B cell (primary cell): Measurements from ENCODE around the gene AOC1. TPM values are rescaled to one million over a fixed set of nuclear protein-coding genes. Genes with fewer than 3 reads are reported as not detected.

Experiments
- ATAC-seq: fragments of 200-7000 bp; cut with Tn5 transposase; one replicate; pipeline ENCODE4 v1.10.0; 2021; ENCODE audit warnings: low read depth, mild to moderate bottlenecking, moderate number of reproducible peaks, moderate library complexity
- CTCF ChIA-PET: fragments of 350-600 bp; sonication (Branson Sonifier 250); formaldehyde crosslinking; loops from one replicate; lab custom pipeline; 2021; ENCODE audit warnings: antibody characterized with exemption, inconsistent platforms; lab: Charles Lee
- POLR2A ChIA-PET: fragments of 350-600 bp; sonication (Branson Sonifier 250); formaldehyde crosslinking; loops from one replicate; lab custom pipeline; 2021; ENCODE audit warnings: antibody characterized with exemption; lab: Charles Lee
- DNase-seq: peaks from one replicate; pipeline ENCODE4 v3.0.0; 2013
- H2AFZ ChIP-seq: 2 replicates; pipeline ENCODE4 v1.6.1; 2012; ENCODE audit warnings: mild to moderate bottlenecking, low read depth, low read length; ENCODE audit not compliant: insufficient read depth, poor library complexity, severe bottlenecking
- H3K27ac ChIP-seq, 2 donors: 1 replicate in 1 of 2; 2 replicates in 1 of 2; pipeline ENCODE4 v1.5.1; 2012 to 2013; ENCODE audit warnings: low read length in 2 of 2, mild to moderate bottlenecking in 2 of 2, moderate library complexity in 1 of 2
- H3K27me3 ChIP-seq, 4 experiments: fragments of 200-600 bp in 1 of 4; sonication (generic) in 1 of 4; replicated peaks in 1 of 4; 1 replicate in 2 of 4; 2 replicates in 2 of 4; pipeline versions ENCODE4 v1.6.1 to v1.7.0; 2013 to 2016; ENCODE audit warnings: low read length in 3 of 4, mild to moderate bottlenecking in 2 of 4, mixed read lengths in 1 of 4, moderate library complexity in 1 of 4; ENCODE audit not compliant: insufficient read depth in 4 of 4, control insufficient read depth in 3 of 4; ENCODE audit errors: control extremely low read depth in 1 of 4
- H3K36me3 ChIP-seq, 2 experiments: replicated peaks in 1 of 2; 1 replicate in 1 of 2; 2 replicates in 1 of 2; pipeline versions ENCODE4 v1.6.1 to v1.7.1; 2013; ENCODE audit warnings: low read length in 1 of 2; ENCODE audit not compliant: insufficient read depth in 2 of 2, control insufficient read depth in 1 of 2; ENCODE audit errors: control extremely low read depth in 1 of 2, extremely low read depth in 1 of 2
- H3K4me1 ChIP-seq, 2 donors: fragments of 200-600 bp in 1 of 2; sonication (generic) in 1 of 2; 1 replicate in 1 of 2; 2 replicates in 1 of 2; pipeline versions ENCODE4 v1.5.1 to v1.6.1; 2013 to 2017; ENCODE audit warnings: low read length in 2 of 2; ENCODE audit not compliant: control insufficient read depth in 2 of 2, insufficient read depth in 2 of 2
- H3K4me2 ChIP-seq: replicated peaks from 2 replicates; pipeline ENCODE3; 2012; ENCODE audit warnings: mild to moderate bottlenecking, low read depth, low read length; ENCODE audit not compliant: poor library complexity, severe bottlenecking
- H3K4me3 ChIP-seq, 5 experiments: fragments of 200-600 bp in 1 of 5; sonication (generic) in 1 of 5; 1 replicate in 3 of 5; 2 replicates in 2 of 5; pipeline versions ENCODE4 v1.5.1 to v1.7.0; 2011 to 2016; ENCODE audit warnings: low read length in 4 of 5, mild to moderate bottlenecking in 4 of 5, low read depth in 2 of 5, control low read depth in 1 of 5, moderate library complexity in 1 of 5; ENCODE audit not compliant: insufficient read depth in 1 of 5; ENCODE audit errors: control extremely low read depth in 1 of 5, extremely low read depth in 1 of 5
- H3K79me2 ChIP-seq: fragments of 200-600 bp; sonication (generic); one replicate; pipeline ENCODE4 v1.6.0; 2016; ENCODE audit warnings: low read length; ENCODE audit not compliant: control insufficient read depth, insufficient read depth
- H3K9ac ChIP-seq: fragments of 200-600 bp; sonication (generic); 2 replicates; pipeline ENCODE4 v1.6.1; 2017; ENCODE audit warnings: mild to moderate bottlenecking, low read length, moderate library complexity
- H3K9me3 ChIP-seq, 3 donors: one replicate each; pipeline versions ENCODE4 v1.6.1 to v1.7.1; 2013; ENCODE audit warnings: low read length in 2 of 3; ENCODE audit not compliant: control insufficient read depth in 2 of 3, insufficient read depth in 1 of 3; ENCODE audit errors: control extremely low read depth in 1 of 3
- H4K20me1 ChIP-seq: 2 replicates; pipeline ENCODE4 v1.6.0; 2012; ENCODE audit warnings: mild to moderate bottlenecking, low read length; ENCODE audit not compliant: insufficient read depth, control insufficient read depth, poor library complexity, severe bottlenecking
- H3K27ac Mint-ChIP-seq: one replicate; pipeline ENCODE4 v1.8.0; 2021; ENCODE audit warnings: mixed read lengths
- H3K27me3 Mint-ChIP-seq: one replicate; pipeline ENCODE4 v1.8.0; 2021; ENCODE audit warnings: mixed read lengths
- H3K4me1 Mint-ChIP-seq: one replicate; pipeline ENCODE4 v1.8.0; 2021; ENCODE audit warnings: mixed read lengths
- H3K4me3 Mint-ChIP-seq: one replicate; pipeline ENCODE4 v1.8.0; 2021; ENCODE audit warnings: mixed read lengths
- H3K9me3 Mint-ChIP-seq: one replicate; pipeline ENCODE4 v1.8.0; 2022; ENCODE audit warnings: mixed read lengths; ENCODE audit not compliant: insufficient read depth
- CTCF ChIP-seq: fragments of 200-600 bp; IDR thresholded peaks from one replicate; pipeline ENCODE4 v1.8.0; 2022; ENCODE audit warnings: antibody characterized with exemption, mild to moderate bottlenecking
- EZH2 ChIP-seq: IDR thresholded peaks from 2 replicates; pipeline ENCODE4 v1.6.1; 2012; ENCODE audit warnings: borderline replicate concordance, low read depth, mild to moderate bottlenecking, moderate library complexity, low read length; ENCODE audit not compliant: insufficient read depth, poor library complexity, severe bottlenecking
- WGBS: methylation state at CpG from one replicate; pipeline ENCODE4 v1.1.5; 2013; ENCODE audit warnings: missing lambda C conversion rate; ENCODE audit not compliant: insufficient coverage; 5-methylcytosine and 5-hydroxymethylcytosine counted together
- intact Hi-C: fragments of 100-400 bp; cut with micrococcal nuclease; formaldehyde crosslinking; loops from one replicate; pipeline ENCODE4 v1.10.0; 2022
- polyA plus RNA-seq: library from polyadenylated mRNA; depleted of rRNA; stranded (reverse); fragments of >200 nt; gene quantifications from 2 replicates; pipeline ENCODE4 v1.2.3, GENCODE V29; 2012
- total RNA-seq, 2 donors: library from RNA; stranded (reverse); fragments of 120-200 nt in 1 of 2; gene quantifications; 1 replicate in 1 of 2; 2 replicates in 1 of 2; pipeline versions ENCODE4 v1.2.3 to v1.2.4, GENCODE V29; 2013 to 2022

AOC1 gene
- total and polyA plus RNA-seq, 2 donors (not counting 1 experiment from before 2014, with no cell fraction given): 0.07 TPM; not detected in 1

- no peak overlapping the region for H3K4me3 Mint-ChIP-seq
- no peaks in the 10 kb centered on the region for H3K9me3 Mint-ChIP-seq
- H3K79me2 ChIP-seq: no peaks in the 10 kb centered on the region
- ATAC-seq: no peak
- no peaks in the 10 kb centered on the region for H3K4me1 ChIP-seq
- no peaks in the 10 kb centered on the region for H4K20me1 ChIP-seq
- no peaks in the 10 kb centered on the region for H3K4me1 Mint-ChIP-seq
- no peak overlapping the region for H3K9ac ChIP-seq
- peaks cover 0 to 6% (median 1%) of the 10 kb centered on the region in 4 experiments for H3K27me3 ChIP-seq
- peaks cover 29% of the 10 kb centered on the region for H3K27me3 Mint-ChIP-seq
- H3K27ac Mint-ChIP-seq: no peak overlapping the region
- no peak overlapping the region for H2AFZ ChIP-seq
- ChIA-PET CTCF (no interaction called here), POLR2A (no interaction called here)
- H3K9me3 ChIP-seq: no peaks in the 10 kb centered on the region
- no peak overlapping the region for H3K27ac ChIP-seq
- no peak for TF ChIP-seq CTCF
- no peak for TF ChIP-seq EZH2
- 97% methylated on average over 6 of the region's 8 CpGs for WGBS
- no peaks in the 10 kb centered on the region for H3K36me3 ChIP-seq
- intact Hi-C loops: no loop called here
- no peak overlapping the region for H3K4me2 ChIP-seq
- H3K4me3 ChIP-seq: no peak overlapping the region
- no peak for DNase-seq
Measured at GRCh38 chr7:150848111-150848510, 4.2 kb upstream of the AOC1 start.

- no peak for ATAC-seq
- no peaks in the 10 kb centered on the region for H3K9me3 Mint-ChIP-seq
- POLR2A ChIA-PET: no interaction called here
- DNase-seq: no peak
- no peak for TF ChIP-seq CTCF
- TF ChIP-seq EZH2: no peak
- CTCF ChIA-PET: no interaction called here
- intact Hi-C loops: no loop called here
- no peak overlapping the region for H3K4me3 ChIP-seq
- no peaks in the 10 kb centered on the region for H4K20me1 ChIP-seq
- no peak overlapping the region for H3K4me3 Mint-ChIP-seq
- H3K4me1 Mint-ChIP-seq: no peaks in the 10 kb centered on the region
- H3K27ac Mint-ChIP-seq: no peak overlapping the region
- no peaks in the 10 kb centered on the region for H3K9me3 ChIP-seq
- no peaks in the 10 kb centered on the region for H3K36me3 ChIP-seq
- H3K4me1 ChIP-seq: no peaks in the 10 kb centered on the region
- no peak overlapping the region for H3K4me2 ChIP-seq
- no peak overlapping the region for H2AFZ ChIP-seq
- H3K27me3 Mint-ChIP-seq: peaks cover 29% of the 10 kb centered on the region
- H3K27me3 ChIP-seq: peaks cover 0 to 6% (median 1%) of the 10 kb centered on the region in 4 experiments
- WGBS: 94% methylated on average over 3 of the region's 3 CpGs
- H3K27ac ChIP-seq: no peak overlapping the region
- no peak overlapping the region for H3K9ac ChIP-seq
- no peaks in the 10 kb centered on the region for H3K79me2 ChIP-seq
Measured at GRCh38 chr7:150848561-150849115, 3.7 kb upstream of the AOC1 start.
